ENCODE measurements around the gene USP7.

GRCh38 chr16:8966817-8967131, 3.1 kb upstream of the USP7 start:
- TF ChIP-seq EZH2phosphoT487 (IDR thresholded peaks at IDR 0.05; ENCODE audit: insufficient read depth, low read depth) (no peak), EZH2 (IDR thresholded peaks at IDR 0.05; ENCODE audit: insufficient read depth, poor library complexity, severe bottlenecking) (no peak)

All from GM23248 (cell line).